8988T (cell line): ENCODE measurements around the gene MAPT.
"Not testable (repeated sequence)": the region's sequence is repeated elsewhere in the genome, so short reads cannot be mapped to it uniquely, and the experiment has no call there.

Source experiments
- DNase-seq: peaks from one replicate; pipeline ENCODE4 v3.0.0; 2011

Gene MAPT

GRCh38 chr17:46019408-46019925 is 125.1 kb downstream of the MAPT start:
- DNase-seq, result not testable (repeated sequence)

GRCh38 chr17:46020023-46020761 is 125.8 kb downstream of the MAPT start:
- no peak for DNase-seq

GRCh38 chr17:46020998-46021397 is 126.6 kb downstream of the MAPT start:
- no peak for DNase-seq

- DNase-seq, result not testable (repeated sequence)
Observed at GRCh38 chr17:46023366-46023765, 129.0 kb downstream of the MAPT start.

GRCh38 chr17:46023783-46024388 is 129.5 kb downstream of the MAPT start:
- DNase-seq, result no peak

- no peak for DNase-seq
Observed at GRCh38 chr17:46024590-46024989, 130.2 kb downstream of the MAPT start.

GRCh38 chr17:46025060-46025459 is 130.7 kb downstream of the MAPT start:
- DNase-seq, result no peak

- no peak for DNase-seq
Observed at GRCh38 chr17:46025510-46026165, 131.3 kb downstream of the MAPT start.

GRCh38 chr17:46026166-46027047 is 132.1 kb downstream of the MAPT start:
- no peak for DNase-seq

- no peak for DNase-seq
Observed at GRCh38 chr17:46027048-46027975, 133.0 kb downstream of the MAPT start.

GRCh38 chr17:46027976-46028325 is 133.6 kb downstream of the MAPT start:
- DNase-seq, result no peak

- no peak for DNase-seq
Observed at GRCh38 chr17:46028374-46028773, 134.0 kb downstream of the MAPT start.

- no peak for DNase-seq
Observed at GRCh38 chr17:46028981-46029565, 134.7 kb downstream of the MAPT start.

GRCh38 chr17:46029627-46030026 is 135.3 kb downstream of the MAPT start:
- DNase-seq, result no peak

- no peak for DNase-seq
Observed at GRCh38 chr17:46030752-46031151, 136.4 kb downstream of the MAPT start.

GRCh38 chr17:46031440-46031839 is 137.1 kb downstream of the MAPT start:
- no peak for DNase-seq

- no peak for DNase-seq
Observed at GRCh38 chr17:46031920-46032319, 137.6 kb downstream of the MAPT start.

- DNase-seq, result no peak
Observed at GRCh38 chr17:46032909-46033308, 138.6 kb downstream of the MAPT start.

- no peak for DNase-seq
Observed at GRCh38 chr17:46033392-46033791, 139.0 kb downstream of the MAPT start.

- no peak for DNase-seq
Observed at GRCh38 chr17:46035112-46035818, 140.9 kb downstream of the MAPT start.

GRCh38 chr17:46036491-46036890 is 142.1 kb downstream of the MAPT start:
- DNase-seq, result no peak
